WI38 (cell line): ENCODE measurements around the gene RBPMS2.

ENCODE experiments used
- H3K4me3 ChIP-seq: 2 replicates; pipeline ENCODE4 v1.5.1; 2011; ENCODE audit warnings: low read depth, mild to moderate bottlenecking, control low read depth, low read length
- CTCF ChIP-seq: IDR thresholded peaks from 2 replicates; pipeline ENCODE4 v1.5.1; 2012; ENCODE audit warnings: low read depth, mild to moderate bottlenecking, control low read depth, low read length

Gene RBPMS2

GRCh38 chr15:64751464-64751863, 23.9 kb downstream of the RBPMS2 start:
- H3K4me3 ChIP-seq: no peak overlapping the region
- no peak for TF ChIP-seq CTCF

GRCh38 chr15:64749999-64750657, 25.3 kb downstream of the RBPMS2 start:
- TF ChIP-seq CTCF: no peak
- no peak overlapping the region for H3K4me3 ChIP-seq

GRCh38 chr15:64749167-64749566, 26.2 kb downstream of the RBPMS2 start:
- H3K4me3 ChIP-seq: no peak overlapping the region
- no peak for TF ChIP-seq CTCF

- TF ChIP-seq CTCF: no peak
These were observed 27.1 kb downstream of the RBPMS2 start for GRCh38 chr15:64748251-64748650.

GRCh38 chr15:64747578-64747977, 27.8 kb downstream of the RBPMS2 start:
- no peak overlapping the region for H3K4me3 ChIP-seq
- no peak for TF ChIP-seq CTCF

More at GRCh38 chr15:64748251-64748650, 27.1 kb downstream of the RBPMS2 start:
- H3K4me3 ChIP-seq: no peak overlapping the region

GRCh38 chr15:64746921-64747320, 28.5 kb downstream of the RBPMS2 start:
- H3K4me3 ChIP-seq: no peak overlapping the region
- TF ChIP-seq CTCF: no peak

- no peak for TF ChIP-seq CTCF
- no peak overlapping the region for H3K4me3 ChIP-seq
These were observed 29.0 kb downstream of the RBPMS2 start for GRCh38 chr15:64746356-64746755.
